Smooth muscle cell (in vitro differentiated cells): Measurements from ENCODE around the gene SPRY2. TPM values are rescaled to one million over a fixed set of nuclear protein-coding genes. Genes with fewer than 3 reads are reported as not detected.

Source experiments
- DNase-seq: peaks from one replicate; lab custom pipeline; 2025; ENCODE audit not compliant: unreplicated experiment; lab: John Stamatoyannopoulos, UW
- H2AFZ ChIP-seq: fragments of 200-600 bp; sonication (generic); 2 replicates; pipeline ENCODE4 v1.6.0; 2016; ENCODE audit warnings: antibody characterized with exemption, low read depth, mild to moderate bottlenecking
- H3F3A ChIP-seq: fragments of 200-600 bp; sonication (generic); 2 replicates; pipeline ENCODE4 v1.6.0; 2017; ENCODE audit warnings: antibody characterized with exemption, low read depth
- H3K27ac ChIP-seq: fragments of 200-600 bp; sonication (generic); 2 replicates; pipeline ENCODE4 v1.5.1; 2016; ENCODE audit warnings: low read depth, mild to moderate bottlenecking
- H3K27me3 ChIP-seq: fragments of 200-600 bp; sonication (generic); 2 replicates; pipeline ENCODE4 v1.6.1; 2016; ENCODE audit warnings: low read depth, mild to moderate bottlenecking
- H3K36me3 ChIP-seq: fragments of 200-600 bp; sonication (generic); 2 replicates; pipeline ENCODE4 v1.5.1; 2016; ENCODE audit warnings: low read depth
- H3K4me1 ChIP-seq: fragments of 200-600 bp; sonication (generic); 2 replicates; pipeline ENCODE4 v1.5.1; 2016; ENCODE audit warnings: low read depth
- H3K4me2 ChIP-seq: fragments of 200-600 bp; sonication (generic); 2 replicates; pipeline ENCODE4 v1.6.0; 2016; ENCODE audit warnings: mild to moderate bottlenecking
- H3K4me3 ChIP-seq: fragments of 200-600 bp; sonication (generic); 2 replicates; pipeline ENCODE4 v1.5.1; 2016; ENCODE audit warnings: mild to moderate bottlenecking
- H3K79me2 ChIP-seq: fragments of 200-600 bp; sonication (generic); 2 replicates; pipeline ENCODE4 v1.6.0; 2016; ENCODE audit warnings: low read depth, mild to moderate bottlenecking
- H3K9ac ChIP-seq: fragments of 200-600 bp; sonication (generic); 2 replicates; pipeline ENCODE4 v1.6.0; 2016; ENCODE audit warnings: low read depth
- H3K9me3 ChIP-seq: fragments of 200-600 bp; sonication (generic); replicated peaks from 2 replicates; pipeline ENCODE4 v1.5.1; 2016; ENCODE audit warnings: low read depth
- H4K20me1 ChIP-seq: fragments of 200-600 bp; sonication (generic); 2 replicates; pipeline ENCODE4 v1.6.0; 2016; ENCODE audit warnings: low read depth
- CTCF ChIP-seq: fragments of 200-600 bp; sonication (generic); IDR thresholded peaks from 2 replicates; pipeline ENCODE4 v1.5.1; 2017; ENCODE audit warnings: borderline replicate concordance, mild to moderate bottlenecking, antibody characterized with exemption; ENCODE audit not compliant: insufficient read depth, poor library complexity, severe bottlenecking
- WGBS: methylation state at CpG from one replicate; pipeline ENCODE4 v1.1.7; 2016; ENCODE audit warnings: low lambda C conversion rate; 5-methylcytosine and 5-hydroxymethylcytosine counted together
- polyA plus RNA-seq: library from polyadenylated mRNA; unstranded; fragments of >200 nt; fragmentation: Nextera tagmentation; extraction: Ambion mirVana; gene quantifications from 2 replicates; pipeline ENCODE4 v1.2.1, GENCODE V29; 2016
- total RNA-seq: library from RNA; depleted of rRNA; stranded (reverse); fragments of >200 nt; gene quantifications from 2 replicates; pipeline ENCODE4 v1.2.3, GENCODE V29; 2014

SPRY2 gene
- total and polyA plus RNA-seq, 2 experiments from 2014 or later, result 92.6 to 154 TPM

GRCh38 chr13:80340651-80341100 lies 250 bp downstream of the SPRY2 start:
- H2AFZ ChIP-seq, result no peak overlapping the region

GRCh38 chr13:80339912-80340650 lies 845 bp downstream of the SPRY2 start:
- peak overlapping the region; percentile 98 for H3K27ac ChIP-seq
- H3K27me3 ChIP-seq, result no peaks in the 10 kb centered on the region
- DNase-seq, result peak; percentile 58
- peak overlapping the region; percentile 76 for H3K4me3 ChIP-seq
- peaks cover 55% of the 10 kb centered on the region for H4K20me1 ChIP-seq
- under 1% methylated on average over 58 of the region's 59 CpGs for WGBS
- no peaks in the 10 kb centered on the region for H3K36me3 ChIP-seq
- no peak overlapping the region for H2AFZ ChIP-seq
- no peak for TF ChIP-seq CTCF
- peak overlapping the region; percentile 88 for H3K4me2 ChIP-seq
- no peaks in the 10 kb centered on the region for H3K9me3 ChIP-seq
- H3K9ac ChIP-seq, result peak overlapping the region; percentile 99
- peaks cover 57% of the 10 kb centered on the region for H3K79me2 ChIP-seq
- peaks cover 30% of the 10 kb centered on the region for H3K4me1 ChIP-seq
- peaks cover 24% of the 10 kb centered on the region for H3F3A ChIP-seq

More at GRCh38 chr13:80340651-80341100, 250 bp downstream of the SPRY2 start:
- H3K27ac ChIP-seq, result peak overlapping the region; percentile 98
- peaks cover 24% of the 10 kb centered on the region for H3K4me1 ChIP-seq
- H3K27me3 ChIP-seq, result no peaks in the 10 kb centered on the region
- H3K9me3 ChIP-seq, result no peaks in the 10 kb centered on the region
- peak; percentile 56 for DNase-seq
- WGBS, result 1% methylated on average over 27 of the region's 45 CpGs
- H3K79me2 ChIP-seq, result peaks cover 51% of the 10 kb centered on the region
- peaks cover 24% of the 10 kb centered on the region for H3F3A ChIP-seq
- H4K20me1 ChIP-seq, result peaks cover 49% of the 10 kb centered on the region
- peak overlapping the region; percentile 99 for H3K9ac ChIP-seq
- H3K4me3 ChIP-seq, result peak overlapping the region; percentile 76
- peak overlapping the region; percentile 88 for H3K4me2 ChIP-seq
- no peaks in the 10 kb centered on the region for H3K36me3 ChIP-seq
- TF ChIP-seq CTCF, result no peak

GRCh38 chr13:80339563-80339911 lies 1.4 kb downstream of the SPRY2 start:
- Histone ChIP-seq H3K79me2 (peaks cover 62% of the 10 kb centered on the region), H4K20me1 (peaks cover 60% of the 10 kb centered on the region), H3K27ac (peak overlapping the region; percentile 98), H3K4me2 (peak overlapping the region; percentile 88), H3K36me3 (peaks cover 2% of the 10 kb centered on the region), H3K27me3 (no peaks in the 10 kb centered on the region), H2AFZ (no peak overlapping the region), H3K4me1 (peaks cover 35% of the 10 kb centered on the region), H3K4me3 (peak overlapping the region; percentile 76), H3K9me3 (no peaks in the 10 kb centered on the region), H3K9ac (peak overlapping the region; percentile 99), H3F3A (peaks cover 29% of the 10 kb centered on the region)
- DNase-seq, result no peak
- TF ChIP-seq CTCF, result no peak
- under 1% methylated on average over 8 of the region's 8 CpGs for WGBS
